ENCODE data around the gene TLR7. TPM values are rescaled to one million over a fixed set of nuclear protein-coding genes. Genes with fewer than 3 reads are reported as not detected.

The TLR7 gene
- total RNA-seq, 1 experiment from 2014 or later, result not detected

GRCh38 chrX:12896935-12897334 is 30.1 kb downstream of the TLR7 start:
- Histone ChIP-seq H4K20me1 (ENCODE audit: control insufficient read depth, insufficient read depth, insufficient read length) (no peaks in the 10 kb centered on the region), H4K8ac (replicated peaks; ENCODE audit: insufficient read length, low read depth, low read length) (no peak overlapping the region), H3K79me1 (ENCODE audit: insufficient read depth, low read depth, low read length, poor library complexity, severe bottlenecking) (no peaks in the 10 kb centered on the region), H2BK20ac (ENCODE audit: low read depth, low read length, poor library complexity, severe bottlenecking) (no peak overlapping the region), H3K79me2 (ENCODE audit: insufficient read depth, low read length) (no peaks in the 10 kb centered on the region), H3K27me3 (ENCODE audit: insufficient read depth, low read length) (no peaks in the 10 kb centered on the region), H3K18ac (ENCODE audit: insufficient read length, low read depth, low read length) (no peak overlapping the region), H2AFZ (ENCODE audit: low read length) (no peak overlapping the region), H2AK5ac (ENCODE audit: insufficient read length, low read length) (no peak overlapping the region), H2BK12ac (ENCODE audit: insufficient read length, low read depth, low read length) (no peak overlapping the region), H3K4me2 (ENCODE audit: insufficient read depth, insufficient read length, low read length) (no peak overlapping the region), H3K9ac (ENCODE audit: extremely low read depth, insufficient read length, low read length) (no peak overlapping the region), H3K23me2 (ENCODE audit: insufficient read length, low read depth, low read length, poor library complexity, severe bottlenecking) (no peaks in the 10 kb centered on the region), H2BK15ac (ENCODE audit: low read depth, low read length) (no peak overlapping the region), H4K5ac (ENCODE audit: insufficient read length, low read depth, low read length) (no peak overlapping the region), H3K27ac (ENCODE audit: insufficient read length, low read depth, low read length) (no peak overlapping the region), H3K14ac (ENCODE audit: insufficient read depth, low read length) (no peak overlapping the region), H3K23ac (ENCODE audit: insufficient read length, low read depth, low read length) (no peak overlapping the region), H3K4ac (ENCODE audit: low read depth, low read length) (no peak overlapping the region), H2BK5ac (ENCODE audit: insufficient read length, low read length) (no peak overlapping the region), H4K91ac (ENCODE audit: insufficient read length, low read depth, low read length) (no peak overlapping the region), H3K56ac (ENCODE audit: insufficient read length, low read depth, low read length) (no peak overlapping the region), H2BK120ac (ENCODE audit: low read depth, low read length, poor library complexity, severe bottlenecking) (no peak overlapping the region), H3K4me1 (ENCODE audit: insufficient read depth, low read length) (no peaks in the 10 kb centered on the region), H3K9me3 (ENCODE audit: control insufficient read depth, low read depth, low read length) (no peaks in the 10 kb centered on the region), H3T11ph (ENCODE audit: low read length) (no peak overlapping the region)
- Mint-ChIP-seq H3K27me3 (ENCODE audit: low read depth) (peaks cover 3% of the 10 kb centered on the region; the same call in 1 of the 2 replicates), H3K4me1 (peaks cover 12 to 17% of the 10 kb centered on the region in 2 experiments), H3K4me3 (no peak overlapping the region), H3K9me3 (peaks cover 64 to 69% of the 10 kb centered on the region in 2 experiments), H3K27ac (no peak overlapping the region), H3K36me3 (ENCODE audit: insufficient read depth in 1 of 3, low read depth in 3 of 3) (peaks cover 0 to 7% (median 0%) of the 10 kb centered on the region in 3 experiments; a peak in 3 of 7 replicates)
- no CpG with 5 or more reads among the region's 4 CpGs for WGBS (ENCODE audit: extremely low coverage, insufficient read length, low lambda C conversion rate)
- no peak for TF ChIP-seq CTCF (conservative IDR thresholded peaks at IDR 0.05)
- no peak for DNase-seq
